K562 (cell line): ENCODE measurements around the gene MRPL4. TPM values are rescaled to one million over a fixed set of nuclear protein-coding genes. Genes with fewer than 3 reads are reported as not detected.

ENCODE experiments used
- CAMTA2 ChIP-seq: fragments of 250-450 bp; sonication (Bioruptor Pico); conservative IDR thresholded peaks from 2 replicates; pipeline ENCODE4 v1.5.1; 2022
- CC2D1A ChIP-seq: fragments of 450-650 bp; IDR thresholded peaks from 2 replicates; pipeline ENCODE4 v1.6.1; 2017; ENCODE audit warnings: mild to moderate bottlenecking
- CTBP1 ChIP-seq: fragments of 450-650 bp; IDR thresholded peaks from 2 replicates; pipeline ENCODE4 v1.6.1; 2016; ENCODE audit warnings: borderline replicate concordance
- E2F1 ChIP-seq: sonication (generic); formaldehyde crosslinking; IDR thresholded peaks from 2 replicates; pipeline ENCODE4 v1.8.1; 2023; ENCODE audit warnings: mild to moderate bottlenecking, missing genetic modification reagents, moderate library complexity
- EP300 ChIP-seq: IDR thresholded peaks from 2 replicates; pipeline ENCODE4 v1.6.1; 2012; ENCODE audit warnings: low read length, improper control_type of control experiment
- ESRRA ChIP-seq: fragments of 450-650 bp; IDR thresholded peaks from 2 replicates; pipeline ENCODE4 v1.6.1; 2014; ENCODE audit warnings: low read depth, mild to moderate bottlenecking, moderate library complexity, borderline replicate concordance
- GTF2E2 ChIP-seq: fragments of 200-800 bp; sonication (Bioruptor generic); IDR thresholded peaks from 2 replicates; pipeline ENCODE4 v1.6.1; 2016; ENCODE audit warnings: missing genetic modification characterization, missing compliant biosample characterization
- HOXB6 ChIP-seq: fragments of 250-450 bp; sonication (Bioruptor Pico); IDR thresholded peaks from 2 replicates; pipeline ENCODE4 v1.5.1; 2022; ENCODE audit warnings: mild to moderate bottlenecking, borderline replicate concordance
- IRF9 ChIP-seq: fragments of 450-650 bp; IDR thresholded peaks from 2 replicates; pipeline ENCODE4 v1.6.1; 2016; ENCODE audit warnings: missing biosample characterization, missing genetic modification characterization
- MIER1 ChIP-seq: fragments of 450-650 bp; IDR thresholded peaks from 2 replicates; pipeline ENCODE4 v1.6.1; 2016; ENCODE audit warnings: antibody characterized with exemption, mild to moderate bottlenecking, low read depth
- MYC ChIP-seq, 2 experiments: fragments of 250-450 bp in 1 of 2; sonication (Bioruptor Pico) in 1 of 2; IDR thresholded peaks; 2 replicates each; pipeline versions ENCODE4 v1.5.1 to v1.6.1; 2012 to 2021; ENCODE audit warnings: low read depth in 2 of 2, borderline replicate concordance in 1 of 2, improper control_type of control experiment in 1 of 2, low read length in 1 of 2, mild to moderate bottlenecking in 1 of 2, moderate library complexity in 1 of 2
- PTTG1 ChIP-seq: fragments of 450-650 bp; IDR thresholded peaks from 2 replicates; pipeline ENCODE4 v1.6.1; 2016; ENCODE audit warnings: low read depth, mild to moderate bottlenecking, missing genetic modification characterization, missing compliant biosample characterization
- RFX7 ChIP-seq: fragments of 250-450 bp; sonication (Bioruptor Pico); IDR thresholded peaks from 2 replicates; pipeline ENCODE4 v1.5.1; 2021; ENCODE audit warnings: mild to moderate bottlenecking
- SETDB1 ChIP-seq: IDR thresholded peaks from one replicate; pipeline ENCODE4 v1.6.1; 2012; ENCODE audit warnings: low read length, control low read depth, inconsistent platforms
- SMARCC2 ChIP-seq: fragments of 450-650 bp; IDR thresholded peaks from 2 replicates; pipeline ENCODE4 v1.6.1; 2017; ENCODE audit warnings: antibody characterized with exemption, moderate library complexity, mild to moderate bottlenecking, low read depth
- SRSF9 ChIP-seq: fragments of 200-400 bp; formaldehyde crosslinking; IDR thresholded peaks from 2 replicates; pipeline ENCODE4 v1.6.1; 2017; ENCODE audit warnings: low read depth, low read length, borderline replicate concordance
- STAT5B ChIP-seq: fragments of 250-450 bp; sonication (Bioruptor Pico); IDR thresholded peaks from 2 replicates; pipeline ENCODE4 v1.8.0; 2021; ENCODE audit warnings: mild to moderate bottlenecking, inconsistent platforms
- WHSC1 ChIP-seq: IDR thresholded peaks from one replicate; pipeline ENCODE4 v1.6.1; 2012; ENCODE audit warnings: low read length, control low read depth, inconsistent platforms
- ZBTB9 ChIP-seq: fragments of 450-650 bp; formaldehyde crosslinking; IDR thresholded peaks from 2 replicates; pipeline ENCODE4 v1.4.0; 2020; ENCODE audit warnings: mild to moderate bottlenecking, moderate library complexity
- ZNF197 ChIP-seq: fragments of 200-800 bp; sonication (Bioruptor generic); IDR thresholded peaks from 2 replicates; pipeline ENCODE4 v1.6.1; 2016; ENCODE audit warnings: low read depth, missing genetic modification characterization, missing compliant biosample characterization
- ZNF449 ChIP-seq: fragments of 250-450 bp; sonication (Bioruptor Pico); IDR thresholded peaks from 2 replicates; pipeline ENCODE4 v1.8.0; 2022; ENCODE audit warnings: moderate library complexity, mild to moderate bottlenecking, inconsistent platforms
- ZNF764 ChIP-seq: fragments of 250-450 bp; sonication (Bioruptor Pico); IDR thresholded peaks from 2 replicates; pipeline ENCODE4 v1.4.0; 2020; ENCODE audit warnings: low read depth, mild to moderate bottlenecking, moderate library complexity
- polyA plus RNA-seq, 8 experiments: library from polyadenylated mRNA; depleted of rRNA in 4 of 8; stranded (reverse) in 5 of 8; unstranded in 3 of 8; fragments of >200 nt; fragmentation: Nextera tagmentation in 2 of 8; fragmentation: Illumina TruSeq in 1 of 8; extraction: Ambion mirVana in 2 of 8; extraction: Trizol in 1 of 8; gene quantifications; 2 replicates each; pipeline versions ENCODE4 v1.2.1 to v1.2.3, GENCODE V29; 2011 to 2014; ENCODE audit warnings: inconsistent platforms in 1 of 8, missing spikeins in 1 of 8
- total RNA-seq, 7 experiments: library from RNA; depleted of rRNA in 6 of 7; stranded (reverse); fragments of >200 nt in 6 of 7; fragmentation: Illumina TruSeq in 2 of 7; extraction: Trizol in 2 of 7; gene quantifications; 2 replicates each; pipeline versions ENCODE4 v1.2.1 to v1.2.3, GENCODE V29; 2011 to 2021; ENCODE audit warnings: low replicate concordance in 1 of 7

Gene MRPL4
- total and polyA plus RNA-seq, 9 of the 15 experiments (the other 6 are each of a cell fraction or from before 2014, with no cell fraction given), result 1.4 to 239 (median 64.9) TPM

GRCh38 chr19:10270616-10271394 is 18.8 kb downstream of the MRPL4 start, which contains the start of gene ICAM1 (continued):
- TF ChIP-seq CC2D1A (no peak), SRSF9 (no peak), MYC (IDR thresholded peaks at IDR 0.05; ENCODE audit: low read depth, low read length) (peak; percentile 80), MYC (CRISPR knock-in tag; IDR thresholded peaks at IDR 0.05; ENCODE audit: borderline replicate concordance, low read depth) (0 out of 2 replicates have a peak, but pooled peaks have one; percentile 11), HOXB6 (no peak), ZNF197 (CRISPR knock-in tag) (no peak), MIER1 (no peak), E2F1 (CRISPR knock-in tag) (peak; percentile 83; the same call in 1 of the 2 replicates), PTTG1 (tag) (no peak), SMARCC2 (no peak), IRF9 (tag) (no peak), ESRRA (peak; percentile 35; the same call in 1 of the 2 replicates), SETDB1 (no peak), GTF2E2 (no peak; the same call in 1 of the 2 replicates), ZNF764 (no peak), RFX7 (CRISPR knock-in tag) (no peak), STAT5B (CRISPR knock-in tag) (no peak), ZBTB9 (CRISPR knock-in tag) (no peak), CTBP1 (peak; percentile 60; the same call in 1 of the 2 replicates), WHSC1 (no peak), CAMTA2 (CRISPR knock-in tag) (0 out of 2 replicates have a peak, but pooled peaks have one; percentile 22), ZNF449 (CRISPR knock-in tag) (no peak), EP300 (peak; percentile 59)
